ENCODE results near the gene ZNHIT1.
A peak's percentile ranks its signal among the peaks of the same experiment; 100 is the strongest.

Gene ZNHIT1

GRCh38 chr7:101212014-101212413 is 6.0 kb upstream of the ZNHIT1 start:
- no peak overlapping the region for H3K27ac ChIP-seq
- TF ChIP-seq, protein P1, sequence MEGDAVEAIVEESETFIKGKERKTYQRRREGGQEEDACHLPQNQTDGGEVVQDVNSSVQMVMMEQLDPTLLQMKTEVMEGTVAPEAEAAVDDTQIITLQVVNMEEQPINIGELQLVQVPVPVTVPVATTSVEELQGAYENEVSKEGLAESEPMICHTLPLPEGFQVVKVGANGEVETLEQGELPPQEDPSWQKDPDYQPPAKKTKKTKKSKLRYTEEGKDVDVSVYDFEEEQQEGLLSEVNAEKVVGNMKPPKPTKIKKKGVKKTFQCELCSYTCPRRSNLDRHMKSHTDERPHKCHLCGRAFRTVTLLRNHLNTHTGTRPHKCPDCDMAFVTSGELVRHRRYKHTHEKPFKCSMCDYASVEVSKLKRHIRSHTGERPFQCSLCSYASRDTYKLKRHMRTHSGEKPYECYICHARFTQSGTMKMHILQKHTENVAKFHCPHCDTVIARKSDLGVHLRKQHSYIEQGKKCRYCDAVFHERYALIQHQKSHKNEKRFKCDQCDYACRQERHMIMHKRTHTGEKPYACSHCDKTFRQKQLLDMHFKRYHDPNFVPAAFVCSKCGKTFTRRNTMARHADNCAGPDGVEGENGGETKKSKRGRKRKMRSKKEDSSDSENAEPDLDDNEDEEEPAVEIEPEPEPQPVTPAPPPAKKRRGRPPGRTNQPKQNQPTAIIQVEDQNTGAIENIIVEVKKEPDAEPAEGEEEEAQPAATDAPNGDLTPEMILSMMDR (IDR thresholded peaks at IDR 0.05), result no peak
- no peak for TF ChIP-seq ZFX (IDR thresholded peaks at IDR 0.05; ENCODE audit: borderline replicate concordance)

DNA sequence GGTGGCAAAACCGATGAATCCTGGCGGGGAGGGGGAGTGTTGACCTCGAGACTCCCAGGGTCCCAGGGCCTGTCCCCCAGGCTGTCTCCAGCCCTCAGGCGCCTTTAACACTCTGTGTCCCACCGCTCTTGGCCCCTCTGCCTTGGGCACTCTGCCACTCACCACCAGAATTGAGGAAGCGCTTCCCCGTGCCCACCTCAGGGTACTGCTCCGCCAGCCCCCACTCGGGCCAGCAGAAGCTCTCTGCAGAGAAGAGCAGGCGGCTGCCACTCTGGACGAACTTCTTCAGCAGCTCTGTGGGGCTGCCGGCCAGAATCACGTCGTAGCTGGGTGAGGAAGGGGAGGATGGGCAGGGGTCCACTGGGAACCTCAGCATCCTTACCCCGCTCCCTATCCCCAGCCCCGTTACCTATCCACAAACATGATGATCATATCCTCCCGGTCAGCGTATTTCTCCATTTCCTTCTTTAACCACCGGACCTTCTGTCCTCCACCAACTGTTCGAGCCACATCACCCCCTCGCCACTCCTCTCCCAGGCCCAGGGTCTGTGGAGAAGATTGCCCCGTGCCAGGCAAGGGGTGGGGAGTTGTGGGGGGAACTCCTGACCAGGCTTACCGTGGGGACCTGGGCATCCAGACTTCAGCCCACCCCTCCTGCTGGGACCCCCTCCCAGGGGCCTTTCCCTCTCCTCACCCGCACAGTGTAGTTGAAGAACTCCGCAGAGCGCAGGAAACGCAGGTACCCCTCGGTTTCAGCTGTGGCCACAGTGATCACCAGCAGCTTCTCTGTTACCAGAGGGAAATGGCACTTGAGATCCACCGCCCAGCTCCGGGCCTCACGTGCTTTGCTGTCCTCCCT is 1.7 kb upstream of the ZNHIT1 start:
- no peak for TF ChIP-seq ZFX (IDR thresholded peaks at IDR 0.05; ENCODE audit: borderline replicate concordance)
- TF ChIP-seq, protein P1 (IDR thresholded peaks at IDR 0.05), result no peak
- peak overlapping the region; percentile 94 for H3K27ac ChIP-seq

DNA sequence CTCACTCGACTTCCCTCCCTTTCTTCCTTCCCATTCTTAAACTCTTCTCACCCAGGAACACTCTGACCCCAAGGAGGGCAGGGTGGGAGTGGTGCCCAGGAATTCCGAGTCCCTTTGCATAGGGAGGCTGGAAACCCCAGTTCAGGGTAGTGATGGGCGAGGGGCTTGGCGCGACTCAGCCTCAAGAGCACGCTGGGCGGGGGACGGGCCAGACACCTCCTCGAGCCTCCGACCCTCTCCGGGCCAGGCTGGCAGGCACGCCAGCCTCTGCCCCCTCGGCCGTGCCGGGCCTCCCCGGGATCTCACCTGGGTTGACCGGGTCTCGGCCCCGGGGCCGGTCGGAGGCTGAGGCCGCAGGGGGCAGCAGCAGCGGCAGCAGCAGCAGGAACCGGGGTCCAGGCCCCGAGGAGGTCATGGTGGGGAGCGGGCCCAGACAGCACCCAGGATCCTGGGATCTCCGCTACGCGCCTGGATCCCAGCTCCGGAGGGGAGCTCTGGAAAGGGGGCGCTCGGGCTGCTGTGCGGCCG is 1.0 kb upstream of the ZNHIT1 start:
- TF ChIP-seq, protein P1 (IDR thresholded peaks at IDR 0.05), result peak; percentile 40; the same call in 1 of the 2 replicates
- TF ChIP-seq ZFX (IDR thresholded peaks at IDR 0.05; ENCODE audit: borderline replicate concordance), result no peak
- H3K27ac ChIP-seq, result peak overlapping the region; percentile 94

- TF ChIP-seq ZFX (IDR thresholded peaks at IDR 0.05; ENCODE audit: borderline replicate concordance), result no peak
- TF ChIP-seq, protein P1 (IDR thresholded peaks at IDR 0.05), result no peak
- peak overlapping the region; percentile 94 for H3K27ac ChIP-seq
Measured at GRCh38 chr7:101218236-101219125, 516 bp downstream of the ZNHIT1 start.

GRCh38 chr7:101220295-101220694 is 2.3 kb downstream of the ZNHIT1 start:
- TF ChIP-seq, protein P1 (IDR thresholded peaks at IDR 0.05), result no peak
- no peak for TF ChIP-seq ZFX (IDR thresholded peaks at IDR 0.05; ENCODE audit: borderline replicate concordance)
- H3K27ac ChIP-seq, result no peak overlapping the region

DNA sequence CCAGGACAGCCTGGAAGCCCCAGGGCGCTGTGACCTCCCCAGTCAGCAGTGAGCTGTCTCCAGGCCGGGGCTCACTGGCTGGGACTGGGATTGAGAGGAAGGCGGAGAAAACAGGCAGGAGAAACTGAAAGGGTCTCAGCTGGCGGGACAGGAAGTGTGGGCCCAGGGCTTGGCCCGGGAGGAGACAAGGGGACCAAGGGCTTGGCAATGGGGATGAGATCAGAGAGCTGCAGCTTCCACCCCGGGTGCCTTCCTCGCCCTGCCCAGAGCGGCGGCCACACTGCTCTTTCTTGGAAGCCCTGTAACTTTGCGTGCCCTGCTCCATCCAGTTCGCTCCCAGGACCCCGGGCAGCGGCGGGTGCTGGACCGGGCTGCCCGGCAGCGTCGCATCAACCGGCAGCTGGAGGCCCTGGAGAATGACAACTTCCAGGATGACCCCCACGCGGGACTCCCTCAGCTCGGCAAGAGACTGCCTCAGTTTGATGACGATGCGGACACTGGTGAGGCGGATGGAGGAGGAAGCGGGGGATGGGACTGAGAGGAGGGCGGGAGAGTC is 4.4 kb downstream of the ZNHIT1 start:
- TF ChIP-seq ZFX (IDR thresholded peaks at IDR 0.05; ENCODE audit: borderline replicate concordance), result no peak
- no peak overlapping the region for H3K27ac ChIP-seq

GRCh38 chr7:101223528-101223927 is 5.6 kb downstream of the ZNHIT1 start:
- no peak overlapping the region for H3K27ac ChIP-seq
- no peak for TF ChIP-seq ZFX (IDR thresholded peaks at IDR 0.05; ENCODE audit: borderline replicate concordance)
- TF ChIP-seq, protein P1 (IDR thresholded peaks at IDR 0.05), result no peak
